Duodenal mucosa (tissue), 2 donors: ENCODE results near the gene PRKCH.

Source experiments
- H3K27ac ChIP-seq: one replicate; pipeline ENCODE4 v1.7.0; 2013; ENCODE audit warnings: low read depth, low read length
- H3K27me3 ChIP-seq, 2 donors: one replicate each; pipeline ENCODE4 v1.7.0; 2013; ENCODE audit warnings: low read length in 2 of 2, control low read depth in 1 of 2; ENCODE audit not compliant: insufficient read depth in 2 of 2, control insufficient read depth in 1 of 2
- H3K36me3 ChIP-seq, 2 donors: one replicate each; pipeline ENCODE4 v1.7.0; 2013; ENCODE audit warnings: low read length in 2 of 2, control low read depth in 1 of 2; ENCODE audit not compliant: insufficient read depth in 2 of 2, control insufficient read depth in 1 of 2
- H3K4me1 ChIP-seq, 2 donors: one replicate each; pipeline ENCODE4 v1.7.0; 2013; ENCODE audit warnings: low read length in 2 of 2, control low read depth in 1 of 2; ENCODE audit not compliant: insufficient read depth in 2 of 2, control insufficient read depth in 1 of 2
- H3K4me3 ChIP-seq, 2 donors: one replicate each; pipeline ENCODE4 v1.7.0; 2013; ENCODE audit warnings: low read length in 2 of 2, low read depth in 1 of 2
- H3K9ac ChIP-seq, 2 donors: one replicate each; pipeline ENCODE4 v1.7.0; 2013; ENCODE audit warnings: low read length in 2 of 2, low read depth in 1 of 2
- H3K9me3 ChIP-seq, 2 donors: one replicate each; pipeline ENCODE4 v1.7.0; 2013; ENCODE audit warnings: low read length in 2 of 2, control low read depth in 1 of 2; ENCODE audit not compliant: control insufficient read depth in 1 of 2

Gene PRKCH

GRCh38 chr14:61386173-61386772, 64.9 kb downstream of the PRKCH start:
- H3K9ac ChIP-seq, result no peak overlapping the region
- no peak overlapping the region for H3K27ac ChIP-seq
- no peaks in the 10 kb centered on the region for H3K9me3 ChIP-seq
- H3K27me3 ChIP-seq, result no peaks in the 10 kb centered on the region
- no peak overlapping the region for H3K4me3 ChIP-seq
- H3K36me3 ChIP-seq, result no peaks in the 10 kb centered on the region
- H3K4me1 ChIP-seq, result peaks cover 3 to 11% of the 10 kb centered on the region in 2 donors

GRCh38 chr14:61387076-61387475, 65.7 kb downstream of the PRKCH start:
- H3K4me1 ChIP-seq, result peaks cover 3 to 11% of the 10 kb centered on the region in 2 donors
- H3K27me3 ChIP-seq, result no peaks in the 10 kb centered on the region
- no peaks in the 10 kb centered on the region for H3K9me3 ChIP-seq
- H3K9ac ChIP-seq, result no peak overlapping the region
- no peaks in the 10 kb centered on the region for H3K36me3 ChIP-seq
- H3K27ac ChIP-seq, result no peak overlapping the region
- no peak overlapping the region for H3K4me3 ChIP-seq

- Histone ChIP-seq H3K36me3 (no peaks in the 10 kb centered on the region), H3K27me3 (no peaks in the 10 kb centered on the region), H3K9ac (no peak overlapping the region), H3K4me1 (peaks cover 3 to 11% of the 10 kb centered on the region in 2 donors), H3K9me3 (no peaks in the 10 kb centered on the region), H3K27ac (no peak overlapping the region), H3K4me3 (no peak overlapping the region)
These were observed 67.0 kb downstream of the PRKCH start for GRCh38 chr14:61388173-61388975.

- H3K27me3 ChIP-seq, result no peaks in the 10 kb centered on the region
- H3K27ac ChIP-seq, result no peak overlapping the region
- no peaks in the 10 kb centered on the region for H3K36me3 ChIP-seq
- H3K4me3 ChIP-seq, result no peak overlapping the region
- no peak overlapping the region for H3K9ac ChIP-seq
- H3K9me3 ChIP-seq, result no peaks in the 10 kb centered on the region
- peaks cover 3 to 11% of the 10 kb centered on the region in 2 donors for H3K4me1 ChIP-seq
These were observed 67.7 kb downstream of the PRKCH start for GRCh38 chr14:61388976-61389576.

GRCh38 chr14:61391119-61391518, 69.7 kb downstream of the PRKCH start:
- no peak overlapping the region for H3K27ac ChIP-seq
- no peak overlapping the region for H3K4me3 ChIP-seq
- H3K9me3 ChIP-seq, result no peaks in the 10 kb centered on the region
- H3K36me3 ChIP-seq, result no peaks in the 10 kb centered on the region
- peaks cover 3 to 9% of the 10 kb centered on the region in 2 donors for H3K4me1 ChIP-seq
- H3K27me3 ChIP-seq, result no peaks in the 10 kb centered on the region
- H3K9ac ChIP-seq, result no peak overlapping the region

GRCh38 chr14:61392297-61392696, 70.9 kb downstream of the PRKCH start:
- no peak overlapping the region for H3K27ac ChIP-seq
- H3K4me3 ChIP-seq, result no peak overlapping the region
- H3K9ac ChIP-seq, result no peak overlapping the region
- H3K9me3 ChIP-seq, result no peaks in the 10 kb centered on the region
- H3K36me3 ChIP-seq, result no peaks in the 10 kb centered on the region
- H3K4me1 ChIP-seq, result peaks cover 3 to 4% of the 10 kb centered on the region in 2 donors
- H3K27me3 ChIP-seq, result no peaks in the 10 kb centered on the region

GRCh38 chr14:61394542-61394941, 73.2 kb downstream of the PRKCH start:
- no peak overlapping the region for H3K9ac ChIP-seq
- no peaks in the 10 kb centered on the region for H3K9me3 ChIP-seq
- H3K27ac ChIP-seq, result no peak overlapping the region
- H3K4me3 ChIP-seq, result no peak overlapping the region
- H3K27me3 ChIP-seq, result no peaks in the 10 kb centered on the region
- no peaks in the 10 kb centered on the region for H3K36me3 ChIP-seq
- H3K4me1 ChIP-seq, result peaks cover 0 to 3% of the 10 kb centered on the region in 2 donors

- Histone ChIP-seq H3K9ac (no peak overlapping the region), H3K27me3 (no peaks in the 10 kb centered on the region), H3K36me3 (no peaks in the 10 kb centered on the region), H3K4me3 (no peak overlapping the region), H3K27ac (no peak overlapping the region), H3K9me3 (no peaks in the 10 kb centered on the region), H3K4me1 (peaks cover 0 to under 1% of the 10 kb centered on the region in 2 donors)
These were observed 73.8 kb downstream of the PRKCH start for GRCh38 chr14:61395115-61395725.

- H3K4me1 ChIP-seq, result no peaks in the 10 kb centered on the region
- no peak overlapping the region for H3K9ac ChIP-seq
- H3K9me3 ChIP-seq, result no peaks in the 10 kb centered on the region
- no peak overlapping the region for H3K4me3 ChIP-seq
- no peaks in the 10 kb centered on the region for H3K27me3 ChIP-seq
- no peak overlapping the region for H3K27ac ChIP-seq
- no peaks in the 10 kb centered on the region for H3K36me3 ChIP-seq
These were observed 74.9 kb downstream of the PRKCH start for GRCh38 chr14:61396279-61396678.

- Histone ChIP-seq H3K27me3 (no peaks in the 10 kb centered on the region), H3K4me1 (no peaks in the 10 kb centered on the region), H3K27ac (no peak overlapping the region), H3K36me3 (no peaks in the 10 kb centered on the region), H3K9me3 (no peaks in the 10 kb centered on the region), H3K4me3 (no peak overlapping the region), H3K9ac (no peak overlapping the region)
These were observed 75.3 kb downstream of the PRKCH start for GRCh38 chr14:61396694-61397093.
